Breast epithelium (tissue), 3 donors: ENCODE results near the gene UBTD1.

Experiments used
- CTCF ChIP-seq, 3 donors: fragments of 450-650 bp; IDR thresholded peaks; one replicate each; pipeline ENCODE4 v1.5.1; 2016 to 2017; ENCODE audit warnings: antibody characterized with exemption in 3 of 3, mild to moderate bottlenecking in 3 of 3, moderate library complexity in 3 of 3
- POLR2A ChIP-seq: fragments of 450-650 bp; IDR thresholded peaks from one replicate; pipeline ENCODE4 v1.6.1; 2016; ENCODE audit warnings: antibody characterized with exemption, mild to moderate bottlenecking, moderate library complexity
- POLR2AphosphoS5 ChIP-seq, 3 donors: sonication (generic); formaldehyde crosslinking; IDR thresholded peaks; one replicate each; pipeline ENCODE4 v1.6.1; 2017; ENCODE audit warnings: antibody characterized with exemption in 3 of 3

DNA sequence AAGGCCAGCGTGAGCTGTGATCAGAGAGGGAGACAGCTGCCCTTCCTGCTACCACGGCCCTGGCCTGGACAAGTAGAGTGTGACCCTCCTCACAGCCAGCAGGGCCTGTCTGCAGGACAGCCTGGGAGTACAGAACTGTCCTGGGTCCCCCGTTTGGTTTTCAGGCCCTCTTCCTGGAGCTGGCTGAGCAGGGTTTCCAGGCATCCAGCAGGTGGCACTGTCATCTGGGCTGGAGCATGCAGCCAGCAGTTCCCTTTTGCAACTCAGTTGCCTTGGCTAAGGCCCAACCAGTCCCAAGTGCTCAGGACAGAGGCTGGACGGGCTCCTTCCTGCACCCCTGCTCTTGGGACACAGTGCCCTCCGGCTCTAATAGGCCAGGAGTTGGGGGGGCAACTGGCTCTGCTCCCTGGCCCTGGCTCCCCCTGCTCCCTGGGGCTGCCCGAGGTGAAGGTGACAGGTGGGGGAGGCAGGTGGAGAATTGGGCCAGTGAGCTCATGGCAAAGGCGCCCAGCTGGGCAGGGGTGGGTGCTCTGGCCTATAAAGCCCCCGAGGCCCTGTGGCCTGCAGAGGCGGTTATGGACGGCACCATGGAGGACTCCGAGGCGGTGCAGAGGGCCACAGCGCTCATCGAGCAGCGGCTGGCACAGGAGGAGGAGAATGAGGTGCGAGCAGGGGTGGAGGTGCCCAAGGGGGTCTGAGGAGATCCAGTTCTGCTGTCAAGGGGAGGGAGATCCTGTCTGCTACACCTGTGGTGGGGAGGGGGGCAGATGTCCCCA lies 73.7 kb downstream of the UBTD1 start, which contains the start of gene ANKRD2:
- TF ChIP-seq CTCF (IDR thresholded peaks at IDR 0.05) (peak; percentile 63 to 86 (median 80)), POLR2A (no peak), POLR2AphosphoS5 (IDR thresholded peaks at IDR 0.05) (peak in 1 of 3 donors; percentile 29)
